IPS-NIHi11 (cell line): ENCODE measurements around the gene FAT2.
A peak's percentile ranks its signal among the peaks of the same experiment; 100 is the strongest.

ENCODE experiments used
- DNase-seq: peaks from one replicate; pipeline ENCODE4 v3.0.0; 2012; ENCODE audit warnings: mixed read lengths, low spot score

FAT2 gene

GRCh38 chr5:151591144-151591819 is at the start of gene FAT2:
FAT2 (minus strand) TSS chr5:151591331; CDS start chr5:151568931, 22,400 bp downstream.
- peak; percentile 80 for DNase-seq

GRCh38 chr5:151638619-151639018 is 47.5 kb upstream of the FAT2 start:
- no peak for DNase-seq

GRCh38 chr5:151637676-151638075 is 46.5 kb upstream of the FAT2 start:
- no peak for DNase-seq

GRCh38 chr5:151633892-151634291 is 42.8 kb upstream of the FAT2 start:
- DNase-seq, result no peak

- no peak for DNase-seq
These were observed 41.8 kb upstream of the FAT2 start for GRCh38 chr5:151632941-151633340.

- DNase-seq, result no peak
These were observed 41.4 kb upstream of the FAT2 start for GRCh38 chr5:151632524-151632923.

- no peak for DNase-seq
These were observed 40.8 kb upstream of the FAT2 start for GRCh38 chr5:151631941-151632340.

- DNase-seq, result no peak
These were observed 39.0 kb upstream of the FAT2 start for GRCh38 chr5:151630088-151630487.

- no peak for DNase-seq
These were observed 37.1 kb upstream of the FAT2 start for GRCh38 chr5:151628112-151628823.

- no peak for DNase-seq
These were observed 36.5 kb upstream of the FAT2 start for GRCh38 chr5:151627650-151628049.

- DNase-seq, result no peak
These were observed 34.2 kb upstream of the FAT2 start for GRCh38 chr5:151625285-151625684.

- DNase-seq, result no peak
These were observed 33.3 kb upstream of the FAT2 start for GRCh38 chr5:151624476-151624875.

- no peak for DNase-seq
These were observed 31.4 kb upstream of the FAT2 start for GRCh38 chr5:151622367-151623088.

GRCh38 chr5:151620461-151620840 is 29.3 kb upstream of the FAT2 start:
- no peak for DNase-seq

- DNase-seq, result peak; percentile 69
These were observed 28.8 kb upstream of the FAT2 start for GRCh38 chr5:151619812-151620460.

- DNase-seq, result no peak
These were observed 27.8 kb upstream of the FAT2 start for GRCh38 chr5:151618907-151619306.

- DNase-seq, result no peak
These were observed 26.9 kb upstream of the FAT2 start for GRCh38 chr5:151617841-151618710.

- DNase-seq, result no peak
These were observed 26.3 kb upstream of the FAT2 start for GRCh38 chr5:151617383-151617840.

GRCh38 chr5:151615431-151615830 is 24.3 kb upstream of the FAT2 start:
- no peak for DNase-seq

GRCh38 chr5:151614565-151614964 is 23.4 kb upstream of the FAT2 start:
- no peak for DNase-seq

GRCh38 chr5:151612689-151613427 is 21.7 kb upstream of the FAT2 start:
- no peak for DNase-seq
